SK-N-SH treated with all-trans-retinoic acid at 6 μM for 48 hours (cell line): ENCODE results near the gene PWWP2B.

Experiments
- CSDC2 ChIP-seq: fragments of 250-450 bp; sonication (Bioruptor Pico); IDR thresholded peaks from 2 replicates; pipeline ENCODE4 v1.5.0; 2020; ENCODE audit warnings: mild to moderate bottlenecking, moderate library complexity
- CSRNP3 ChIP-seq: fragments of 250-450 bp; sonication (Bioruptor Pico); IDR thresholded peaks from 2 replicates; pipeline ENCODE4 v1.5.1; 2021; ENCODE audit warnings: mild to moderate bottlenecking, moderate library complexity
- ESRRG ChIP-seq: fragments of 250-450 bp; sonication (Bioruptor Pico); IDR thresholded peaks from 2 replicates; pipeline ENCODE4 v1.6.1; 2021; ENCODE audit warnings: mild to moderate bottlenecking
- GLIS3 ChIP-seq: fragments of 250-450 bp; sonication (Bioruptor Pico); IDR thresholded peaks from 2 replicates; pipeline ENCODE4 v1.5.0; 2020; ENCODE audit warnings: mild to moderate bottlenecking, moderate library complexity
- POU6F1 ChIP-seq: fragments of 250-450 bp; sonication (Bioruptor Pico); IDR thresholded peaks from 2 replicates; pipeline ENCODE4 v1.8.0; 2021; ENCODE audit warnings: low read depth, mild to moderate bottlenecking, moderate library complexity, borderline replicate concordance
- PPARA ChIP-seq: fragments of 250-450 bp; sonication (Bioruptor Pico); IDR thresholded peaks from 2 replicates; pipeline ENCODE4 v1.5.0; 2020; ENCODE audit warnings: mild to moderate bottlenecking, borderline replicate concordance
- SNAI2 ChIP-seq: fragments of 250-450 bp; sonication (Bioruptor Pico); IDR thresholded peaks from 2 replicates; pipeline ENCODE4 v1.5.0; 2020; ENCODE audit warnings: mild to moderate bottlenecking, moderate library complexity
- TOX ChIP-seq: fragments of 250-450 bp; sonication (Bioruptor Pico); IDR thresholded peaks from 2 replicates; pipeline ENCODE4 v1.8.0; 2021; ENCODE audit warnings: mild to moderate bottlenecking, moderate library complexity, borderline replicate concordance
- TSHZ2 ChIP-seq: fragments of 250-450 bp; sonication (Bioruptor Pico); IDR thresholded peaks from 2 replicates; pipeline ENCODE4 v1.5.0; 2020; ENCODE audit warnings: mild to moderate bottlenecking, moderate library complexity
- ZC3H10 ChIP-seq: fragments of 250-450 bp; sonication (Bioruptor Pico); IDR thresholded peaks from 2 replicates; pipeline ENCODE4 v1.5.1; 2021; ENCODE audit warnings: mild to moderate bottlenecking, moderate library complexity
- ZFP3 ChIP-seq: fragments of 250-450 bp; sonication (Bioruptor Pico); IDR thresholded peaks from 2 replicates; pipeline ENCODE4 v1.5.0; 2020; ENCODE audit warnings: mild to moderate bottlenecking, moderate library complexity
- TF ChIP-seq, protein P1 (sequence below): fragments of 250-450 bp; sonication (Bioruptor Pico); IDR thresholded peaks from 2 replicates; pipeline ENCODE4 v1.5.1; 2020; ENCODE audit warnings: low read depth, mild to moderate bottlenecking, moderate library complexity

DNA sequence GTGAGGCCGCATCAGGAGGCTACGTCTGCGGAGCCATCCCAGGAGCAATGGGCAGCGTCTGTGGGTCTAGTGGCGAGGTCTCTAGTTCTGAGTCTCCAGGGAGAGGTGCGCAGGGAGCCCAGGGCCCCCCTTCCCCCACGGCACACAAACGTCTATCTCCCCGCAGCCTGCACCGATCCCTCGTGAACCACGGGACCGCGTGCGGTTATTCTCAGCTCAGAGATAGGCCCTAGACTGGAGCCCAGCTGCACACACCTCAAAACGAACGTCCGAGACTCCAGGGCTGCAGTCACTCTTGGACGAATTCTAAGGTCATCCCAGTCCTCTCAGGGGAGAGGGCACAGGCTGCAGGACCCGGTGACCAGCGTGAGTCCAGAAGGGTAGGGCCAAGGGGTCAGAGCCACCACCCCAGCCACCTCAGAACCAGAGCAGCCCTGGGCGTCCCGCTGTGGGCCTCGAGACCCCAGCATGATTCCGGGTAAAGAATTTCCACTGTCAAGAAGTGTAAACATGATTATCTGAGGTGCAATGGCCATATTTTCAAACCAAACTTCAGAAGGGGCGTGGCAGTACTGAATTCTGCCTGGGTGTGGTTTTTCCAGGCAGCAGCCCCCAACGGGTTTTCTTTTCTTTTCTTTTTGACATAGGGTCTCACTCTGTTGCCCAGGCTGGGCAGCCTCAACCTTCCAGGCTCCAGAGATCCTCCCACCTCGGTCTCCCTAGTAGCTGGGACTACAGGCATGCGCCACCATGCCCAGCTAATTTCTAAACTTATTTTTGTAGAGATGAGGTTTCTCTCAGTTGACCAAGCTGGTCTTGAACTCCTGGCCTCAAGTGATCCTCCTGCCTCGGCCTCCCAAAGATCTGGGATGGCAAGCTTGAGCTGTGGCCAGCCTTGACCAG lies 57.5 kb downstream of the PWWP2B start:
- no peak for TF ChIP-seq ESRRG
- TF ChIP-seq ZFP3 (CRISPR knock-in tag), result no peak
- TF ChIP-seq, protein P1, sequence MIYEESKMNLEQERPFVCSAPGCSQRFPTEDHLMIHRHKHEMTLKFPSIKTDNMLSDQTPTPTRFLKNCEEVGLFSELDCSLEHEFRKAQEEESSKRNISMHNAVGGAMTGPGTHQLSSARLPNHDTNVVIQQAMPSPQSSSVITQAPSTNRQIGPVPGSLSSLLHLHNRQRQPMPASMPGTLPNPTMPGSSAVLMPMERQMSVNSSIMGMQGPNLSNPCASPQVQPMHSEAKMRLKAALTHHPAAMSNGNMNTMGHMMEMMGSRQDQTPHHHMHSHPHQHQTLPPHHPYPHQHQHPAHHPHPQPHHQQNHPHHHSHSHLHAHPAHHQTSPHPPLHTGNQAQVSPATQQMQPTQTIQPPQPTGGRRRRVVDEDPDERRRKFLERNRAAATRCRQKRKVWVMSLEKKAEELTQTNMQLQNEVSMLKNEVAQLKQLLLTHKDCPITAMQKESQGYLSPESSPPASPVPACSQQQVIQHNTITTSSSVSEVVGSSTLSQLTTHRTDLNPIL (CRISPR knock-in tag), result no peak
- no peak for TF ChIP-seq TOX (CRISPR knock-in tag)
- no peak for TF ChIP-seq SNAI2 (CRISPR knock-in tag)
- TF ChIP-seq GLIS3 (CRISPR knock-in tag), result no peak
- TF ChIP-seq POU6F1 (CRISPR knock-in tag), result no peak
- no peak for TF ChIP-seq PPARA
- TF ChIP-seq TSHZ2, result no peak
- TF ChIP-seq ZC3H10 (CRISPR knock-in tag), result no peak
- no peak for TF ChIP-seq CSRNP3 (CRISPR knock-in tag)
- TF ChIP-seq CSDC2, result no peak
